ENCODE results near the gene HK3. TPM values are rescaled to one million over a fixed set of nuclear protein-coding genes. Genes with fewer than 3 reads are reported as not detected.

The HK3 gene
- polyA plus RNA-seq, 1 donor (not counting 4 experiments of a cell fraction or from before 2014, with no cell fraction given), result not detected

DNA sequence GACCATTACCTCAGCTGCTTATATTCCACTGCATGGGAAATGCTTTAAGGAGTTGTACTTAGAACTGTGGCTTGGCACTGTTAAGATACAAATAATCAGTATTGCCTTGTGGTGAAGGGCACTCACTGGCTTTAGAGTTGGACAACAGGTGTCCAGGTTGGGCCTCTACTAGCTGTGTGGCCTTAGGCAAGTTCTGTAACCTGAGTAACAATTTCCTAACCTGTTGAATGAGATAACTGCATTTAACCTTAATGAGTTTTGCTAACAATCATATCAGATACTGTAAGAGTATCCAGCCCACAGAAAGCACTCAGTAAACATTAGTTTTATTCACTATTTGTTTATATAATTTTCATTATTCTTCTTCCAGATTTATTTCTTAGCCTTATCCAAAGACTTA lies 17.2 kb upstream of the HK3 start:
- H3K4me3 ChIP-seq (ENCODE audit: control insufficient read depth in 2 of 3, extremely low read depth in 1 of 3, insufficient read depth in 2 of 3, low read depth in 1 of 3, low read length in 3 of 3), result no peak overlapping the region
- dilution Hi-C loops (cut with MboI; ENCODE audit: extremely low pct_ligation_motif_present, low sequenced_read_pairs), result no loop called here
- H2AFZ ChIP-seq (ENCODE audit: control insufficient read depth, low read length), result no peak overlapping the region
- peaks cover 7% of the 10 kb centered on the region for H3K79me2 ChIP-seq (ENCODE audit: control insufficient read depth, insufficient read depth, low read length)
- H3K27me3 ChIP-seq (ENCODE audit: control insufficient read depth, extremely low read depth, insufficient read depth, low read length), result no peaks in the 10 kb centered on the region
- peaks cover under 1% of the 10 kb centered on the region for H4K20me1 ChIP-seq (ENCODE audit: control insufficient read depth, extremely low read depth, insufficient read depth, low read length)
- H3K9ac ChIP-seq (ENCODE audit: control insufficient read depth, extremely low read depth, insufficient read depth, low read length), result no peak overlapping the region
- no peaks in the 10 kb centered on the region for H3K9me3 ChIP-seq (ENCODE audit: control insufficient read depth, low read depth, low read length)
- no peak for TF ChIP-seq EZH2 (IDR thresholded peaks at IDR 0.05; ENCODE audit: low read length)
- TF ChIP-seq, protein P1, sequence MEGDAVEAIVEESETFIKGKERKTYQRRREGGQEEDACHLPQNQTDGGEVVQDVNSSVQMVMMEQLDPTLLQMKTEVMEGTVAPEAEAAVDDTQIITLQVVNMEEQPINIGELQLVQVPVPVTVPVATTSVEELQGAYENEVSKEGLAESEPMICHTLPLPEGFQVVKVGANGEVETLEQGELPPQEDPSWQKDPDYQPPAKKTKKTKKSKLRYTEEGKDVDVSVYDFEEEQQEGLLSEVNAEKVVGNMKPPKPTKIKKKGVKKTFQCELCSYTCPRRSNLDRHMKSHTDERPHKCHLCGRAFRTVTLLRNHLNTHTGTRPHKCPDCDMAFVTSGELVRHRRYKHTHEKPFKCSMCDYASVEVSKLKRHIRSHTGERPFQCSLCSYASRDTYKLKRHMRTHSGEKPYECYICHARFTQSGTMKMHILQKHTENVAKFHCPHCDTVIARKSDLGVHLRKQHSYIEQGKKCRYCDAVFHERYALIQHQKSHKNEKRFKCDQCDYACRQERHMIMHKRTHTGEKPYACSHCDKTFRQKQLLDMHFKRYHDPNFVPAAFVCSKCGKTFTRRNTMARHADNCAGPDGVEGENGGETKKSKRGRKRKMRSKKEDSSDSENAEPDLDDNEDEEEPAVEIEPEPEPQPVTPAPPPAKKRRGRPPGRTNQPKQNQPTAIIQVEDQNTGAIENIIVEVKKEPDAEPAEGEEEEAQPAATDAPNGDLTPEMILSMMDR (optimal IDR thresholded peaks at IDR 0.05 in 1 of 3, IDR thresholded peaks at IDR 0.05 in 1 of 3, conservative IDR thresholded peaks at IDR 0.05 in 1 of 3; ENCODE audit: extremely low read depth in 1 of 3, insufficient read depth in 2 of 3, low read length in 3 of 3), result no peak
- DNase-seq (ENCODE audit: low read depth, low spot score), result no peak
- no peak for FAIRE-seq
- no peak overlapping the region for H3K4me2 ChIP-seq (ENCODE audit: control insufficient read depth, extremely low read depth, insufficient read depth, low read depth, low read length)
- peaks cover 4 to 8% of the 10 kb centered on the region in 2 experiments for H3K36me3 ChIP-seq (ENCODE audit: control insufficient read depth in 2 of 2, extremely low read depth in 1 of 2, insufficient read depth in 2 of 2, low read length in 2 of 2)
- no peak overlapping the region for H3K27ac ChIP-seq (ENCODE audit: control insufficient read depth, insufficient read depth, low read length)
- H3K4me1 ChIP-seq (ENCODE audit: control insufficient read depth, extremely low read depth, insufficient read depth, low read length), result no peaks in the 10 kb centered on the region
- no peaks in the 10 kb centered on the region for H3K9me1 ChIP-seq (ENCODE audit: control insufficient read depth, extremely low read depth, insufficient read depth, low read length)

DNA sequence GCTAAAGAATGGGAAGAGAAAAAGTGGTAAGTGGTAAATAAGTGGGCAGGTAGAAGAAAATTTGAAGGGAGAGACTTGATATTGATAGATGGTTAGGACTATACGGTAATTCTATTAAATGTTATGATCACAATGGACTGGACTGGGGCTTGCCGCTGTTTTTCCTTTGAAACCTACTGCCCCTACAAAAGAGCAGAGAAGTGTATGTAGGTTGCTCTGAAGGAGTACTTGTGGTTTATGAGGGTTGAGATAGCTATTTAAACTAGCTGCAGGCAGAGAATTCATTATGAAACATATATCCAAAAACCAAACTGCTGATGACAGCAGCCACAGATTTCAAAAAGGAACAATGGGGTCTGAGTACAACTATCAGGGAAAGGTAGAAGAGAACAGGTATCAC lies 16.8 kb upstream of the HK3 start:
- Histone ChIP-seq H4K20me1 (ENCODE audit: control insufficient read depth, extremely low read depth, insufficient read depth, low read length) (no peaks in the 10 kb centered on the region), H3K27me3 (ENCODE audit: control insufficient read depth, extremely low read depth, insufficient read depth, low read length) (no peaks in the 10 kb centered on the region), H3K4me1 (ENCODE audit: control insufficient read depth, extremely low read depth, insufficient read depth, low read length) (no peaks in the 10 kb centered on the region), H3K79me2 (ENCODE audit: control insufficient read depth, insufficient read depth, low read length) (peaks cover 7% of the 10 kb centered on the region), H3K27ac (ENCODE audit: control insufficient read depth, insufficient read depth, low read length) (no peak overlapping the region), H2AFZ (ENCODE audit: control insufficient read depth, low read length) (no peak overlapping the region), H3K4me2 (ENCODE audit: control insufficient read depth, extremely low read depth, insufficient read depth, low read depth, low read length) (no peak overlapping the region), H3K9ac (ENCODE audit: control insufficient read depth, extremely low read depth, insufficient read depth, low read length) (no peak overlapping the region), H3K36me3 (ENCODE audit: control insufficient read depth in 2 of 2, extremely low read depth in 1 of 2, insufficient read depth in 2 of 2, low read length in 2 of 2) (peaks cover 4 to 9% of the 10 kb centered on the region in 2 experiments), H3K9me1 (ENCODE audit: control insufficient read depth, extremely low read depth, insufficient read depth, low read length) (no peaks in the 10 kb centered on the region), H3K9me3 (ENCODE audit: control insufficient read depth, low read depth, low read length) (no peaks in the 10 kb centered on the region), H3K4me3 (ENCODE audit: control insufficient read depth in 2 of 3, extremely low read depth in 1 of 3, insufficient read depth in 2 of 3, low read depth in 1 of 3, low read length in 3 of 3) (no peak overlapping the region)
- no peak for DNase-seq (ENCODE audit: low read depth, low spot score)
- TF ChIP-seq, protein P1 (optimal IDR thresholded peaks at IDR 0.05 in 1 of 3, IDR thresholded peaks at IDR 0.05 in 1 of 3, conservative IDR thresholded peaks at IDR 0.05 in 1 of 3; ENCODE audit: extremely low read depth in 1 of 3, insufficient read depth in 2 of 3, low read length in 3 of 3), result no peak
- TF ChIP-seq EZH2 (IDR thresholded peaks at IDR 0.05; ENCODE audit: low read length), result no peak
- dilution Hi-C loops (cut with MboI; ENCODE audit: extremely low pct_ligation_motif_present, low sequenced_read_pairs), result no loop called here
- no peak for FAIRE-seq

All from keratinocyte (primary cell).